GM19452 (cell line): ENCODE results near the gene NFATC1.

Source experiments
- ATAC-seq: cut with Tn5 transposase; IDR thresholded peaks from one replicate; pipeline ENCODE4 v1.9.1; 2021; ENCODE audit not compliant: unreplicated experiment

NFATC1 gene

GRCh38 chr18:79422022-79422782 is 26.5 kb downstream of the NFATC1 start:
- peak; percentile 86 for ATAC-seq

GRCh38 chr18:79422783-79423165 is 27.0 kb downstream of the NFATC1 start:
- ATAC-seq = no peak

GRCh38 chr18:79423211-79424007 is 27.7 kb downstream of the NFATC1 start:
- ATAC-seq = no peak

GRCh38 chr18:79424008-79424565 is 28.4 kb downstream of the NFATC1 start:
- ATAC-seq = no peak

GRCh38 chr18:79424880-79425568 is 29.3 kb downstream of the NFATC1 start:
- no peak for ATAC-seq

- ATAC-seq = no peak
Measured at GRCh38 chr18:79425569-79425886, 29.8 kb downstream of the NFATC1 start.

GRCh38 chr18:79426376-79427300 is 30.9 kb downstream of the NFATC1 start:
- no peak for ATAC-seq

GRCh38 chr18:79427368-79428225 is 31.9 kb downstream of the NFATC1 start:
- ATAC-seq = no peak

GRCh38 chr18:79428287-79428686 is 32.6 kb downstream of the NFATC1 start:
- ATAC-seq = no peak

- ATAC-seq = no peak
Measured at GRCh38 chr18:79429381-79429780, 33.7 kb downstream of the NFATC1 start.

- no peak for ATAC-seq
Measured at GRCh38 chr18:79429785-79430281, 34.1 kb downstream of the NFATC1 start.

- ATAC-seq = no peak
Measured at GRCh38 chr18:79432376-79433120, 36.8 kb downstream of the NFATC1 start.

- no peak for ATAC-seq
Measured at GRCh38 chr18:79433431-79433830, 37.7 kb downstream of the NFATC1 start.

- ATAC-seq = no peak
Measured at GRCh38 chr18:79434607-79435401, 39.1 kb downstream of the NFATC1 start.

GRCh38 chr18:79436556-79437275 is 41.0 kb downstream of the NFATC1 start:
- no peak for ATAC-seq

GRCh38 chr18:79438089-79438897 is 42.6 kb downstream of the NFATC1 start:
- no peak for ATAC-seq
